Measurements from ENCODE around the gene TFCP2L1. TPM values are rescaled to one million over a fixed set of nuclear protein-coding genes. Genes with fewer than 3 reads are reported as not detected.
"Not testable (repeated sequence)": the region's sequence is repeated elsewhere in the genome, so short reads cannot be mapped to it uniquely, and the experiment has no call there.

Gene TFCP2L1
- total RNA-seq (10 to 100 TPM in 1 of 7 donors, 1 to 10 TPM in 3, under 1 TPM in 2, not detected in 1; 0.13 to 13.8 (median 1.3) TPM), polyA plus RNA-seq (under 1 TPM; 0.05 to 0.17 TPM)
- long read RNA-seq, donor 1, partial matches to known transcripts: 0 of 1 reads
- long read RNA-seq, donor 1, other reads (novel, unspliced or antisense): 1 of 1 reads
- long read RNA-seq, donor 2, full-length matches to known transcripts: 10 of 10 reads
- long read RNA-seq, donor 2, partial matches to known transcripts: 0 of 10 reads
- long read RNA-seq, donor 2, other reads (novel, unspliced or antisense): 0 of 10 reads
- long read RNA-seq, donor 3, partial matches to known transcripts: 0 of 1 reads
- long read RNA-seq, donor 3, other reads (novel, unspliced or antisense): 1 of 1 reads

- no peak within 1 kb of the TSS for H3K27ac ChIP-seq
- intact Hi-C loops (cut with DNase I): no loop called here
- peaks cover 2% of the 10 kb centered on the region for H3K4me1 ChIP-seq (ENCODE audit: insufficient read depth)
- H3K27me3 ChIP-seq: no peaks in the 10 kb centered on the region
- no peaks in the 10 kb centered on the region for H3K9me3 ChIP-seq
- no peaks in the 10 kb centered on the region for H3K36me3 ChIP-seq
- no peak for DNase-seq
- peak within 1 kb of the TSS; percentile 12 for H3K4me3 ChIP-seq
- WGBS, 3 donors: 1 to 2% (median 1%) methylated on average over 76 to 119 of the region's 119 CpGs
- no peak for TF ChIP-seq CTCF (IDR thresholded peaks at IDR 0.05)
- TF ChIP-seq POLR2A (IDR thresholded peaks at IDR 0.05): no peak
- no peak for TF ChIP-seq EP300 (IDR thresholded peaks at IDR 0.05)
These were observed at the start of gene TFCP2L1 for GRCh38 chr2:121284463-121285449. TSS of gene TFCP2L1 (minus strand) at chr2:121285202. CDS start at chr2:121285109, 93 bp downstream.

GRCh38 chr2:121333834-121334558, 49.0 kb upstream of the TFCP2L1 start:
- TF ChIP-seq EP300 (IDR thresholded peaks at IDR 0.05) (no peak), CTCF (IDR thresholded peaks at IDR 0.05) (no peak), POLR2A (IDR thresholded peaks at IDR 0.05) (no peak)
- Histone ChIP-seq H3K27ac (no peak overlapping the region), H3K4me3 (no peak overlapping the region), H3K27me3 (no peaks in the 10 kb centered on the region), H3K9me3 (no peaks in the 10 kb centered on the region), H3K4me1 (ENCODE audit: insufficient read depth) (no peaks in the 10 kb centered on the region), H3K36me3 (no peaks in the 10 kb centered on the region)
- 47 to 59% (median 55%) methylated on average over 12 of the region's 12 CpGs for WGBS, 3 donors
- intact Hi-C loops (cut with DNase I): no loop called here
- no peak for DNase-seq

GRCh38 chr2:121333231-121333630, 48.2 kb upstream of the TFCP2L1 start:
- Histone ChIP-seq H3K4me3 (no peak overlapping the region), H3K27ac (no peak overlapping the region), H3K36me3 (no peaks in the 10 kb centered on the region), H3K9me3 (no peaks in the 10 kb centered on the region), H3K27me3 (no peaks in the 10 kb centered on the region), H3K4me1 (ENCODE audit: insufficient read depth) (no peaks in the 10 kb centered on the region)
- WGBS, 3 donors: 51 to 70% (median 58%) methylated on average over 17 of the region's 17 CpGs
- DNase-seq: no peak
- TF ChIP-seq CTCF (IDR thresholded peaks at IDR 0.05): no peak
- TF ChIP-seq POLR2A (IDR thresholded peaks at IDR 0.05): no peak
- TF ChIP-seq EP300 (IDR thresholded peaks at IDR 0.05): no peak
- intact Hi-C loops (cut with DNase I): no loop called here

GRCh38 chr2:121331324-121331723, 46.3 kb upstream of the TFCP2L1 start:
- H3K27me3 ChIP-seq; H3K36me3 ChIP-seq; intact Hi-C loops (cut with DNase I); H3K27ac ChIP-seq; H3K4me1 ChIP-seq (ENCODE audit: insufficient read depth); H3K9me3 ChIP-seq; DNase-seq; H3K4me3 ChIP-seq: not testable (repeated sequence)
- WGBS, 3 donors: 81 to 88% (median 88%) methylated on average over 8 of the region's 8 CpGs
